ENCODE data around the gene PNO1.
"Not testable (repeated sequence)": the region's sequence is repeated elsewhere in the genome, so short reads cannot be mapped to it uniquely, and the experiment has no call there.

PNO1 gene

GRCh38 chr2:68157402-68158133 is at the start of gene PNO1:
TSS of gene PNO1 (plus strand) at chr2:68157888. CDS start at chr2:68157935, 47 bp downstream.
- peak; percentile 94 for DNase-seq

GRCh38 chr2:68108120-68108519 is 49.6 kb upstream of the PNO1 start:
- no peak for DNase-seq

- no peak for DNase-seq
Measured at GRCh38 chr2:68110102-68110501, 47.6 kb upstream of the PNO1 start.

GRCh38 chr2:68115965-68116364 is 41.7 kb upstream of the PNO1 start:
- no peak for DNase-seq

- DNase-seq: not testable (repeated sequence)
Measured at GRCh38 chr2:68117922-68118321, 39.8 kb upstream of the PNO1 start.

- DNase-seq: no peak
Measured at GRCh38 chr2:68118816-68119215, 38.9 kb upstream of the PNO1 start.

GRCh38 chr2:68119504-68119903 is 38.2 kb upstream of the PNO1 start:
- no peak for DNase-seq

- peak; percentile 42 to 76 for DNase-seq
Measured at GRCh38 chr2:68121873-68122679, 35.6 kb upstream of the PNO1 start.

- no peak for DNase-seq
Measured at GRCh38 chr2:68122680-68122964, 35.1 kb upstream of the PNO1 start.

- DNase-seq: no peak
Measured at GRCh38 chr2:68124321-68124720, 33.4 kb upstream of the PNO1 start.

GRCh38 chr2:68125821-68126220 is 31.9 kb upstream of the PNO1 start:
- no peak for DNase-seq

- DNase-seq: no peak
Measured at GRCh38 chr2:68126561-68126960, 31.1 kb upstream of the PNO1 start.

- DNase-seq: no peak
Measured at GRCh38 chr2:68127358-68128242, 30.1 kb upstream of the PNO1 start.

GRCh38 chr2:68134120-68134519 is 23.6 kb upstream of the PNO1 start:
- no peak for DNase-seq

GRCh38 chr2:68134554-68134953 is 23.1 kb upstream of the PNO1 start:
- no peak for DNase-seq

GRCh38 chr2:68135448-68136320 is 22.0 kb upstream of the PNO1 start:
- DNase-seq: no peak

- DNase-seq: no peak
Measured at GRCh38 chr2:68141875-68142274, 15.8 kb upstream of the PNO1 start.

- DNase-seq: no peak
Measured at GRCh38 chr2:68151037-68151436, 6.7 kb upstream of the PNO1 start.

- peak in 1 of 2 donors; percentile 18 for DNase-seq
Measured at GRCh38 chr2:68152681-68153347, 4.9 kb upstream of the PNO1 start.

- DNase-seq: no peak
Measured at GRCh38 chr2:68155618-68156017, 2.1 kb upstream of the PNO1 start.

GRCh38 chr2:68156419-68156818 is 1.3 kb upstream of the PNO1 start:
- DNase-seq: no peak

- DNase-seq: no peak
Measured at GRCh38 chr2:68157002-68157401, 686 bp upstream of the PNO1 start.
